CD4-positive, alpha-beta memory T cell (primary cell): ENCODE results near the gene SELE. TPM values are rescaled to one million over a fixed set of nuclear protein-coding genes. Genes with fewer than 3 reads are reported as not detected.
A peak's percentile ranks its signal among the peaks of the same experiment; 100 is the strongest.

Source experiments
- CTCF ChIA-PET: fragments of 350-600 bp; sonication (Branson Sonifier 250); formaldehyde crosslinking; loops from one replicate; lab custom pipeline; 2021; ENCODE audit warnings: inconsistent platforms; ENCODE audit not compliant: partially characterized antibody; lab: Charles Lee
- POLR2A ChIA-PET: fragments of 350-600 bp; sonication (Branson Sonifier 250); formaldehyde crosslinking; loops from one replicate; lab custom pipeline; 2021; ENCODE audit not compliant: partially characterized antibody; lab: Charles Lee
- DNase-seq, 5 donors: peaks; one replicate each; pipeline versions ENCODE4 v3.0.0 to v3.0.0-alpha.2; 2020 to 2022; ENCODE audit warnings: mixed read lengths in 1 of 5
- H3K27ac ChIP-seq: one replicate; pipeline ENCODE4 v1.7.0; 2013; ENCODE audit warnings: low read depth, low read length
- H3K27me3 ChIP-seq: 2 replicates; pipeline ENCODE4 v1.7.0; 2013; ENCODE audit warnings: mild to moderate bottlenecking, low read length, moderate library complexity; ENCODE audit not compliant: insufficient read depth
- H3K36me3 ChIP-seq: 2 replicates; pipeline ENCODE4 v1.7.0; 2013; ENCODE audit warnings: mild to moderate bottlenecking, low read length, moderate library complexity; ENCODE audit not compliant: insufficient read depth
- H3K4me1 ChIP-seq: 2 replicates; pipeline ENCODE4 v1.7.0; 2013; ENCODE audit warnings: mild to moderate bottlenecking, low read length, moderate library complexity; ENCODE audit not compliant: insufficient read depth
- H3K4me3 ChIP-seq, 2 donors: one replicate each; pipeline ENCODE4 v1.7.0; 2013; ENCODE audit warnings: low read length in 2 of 2, mild to moderate bottlenecking in 1 of 2
- H3K9me3 ChIP-seq, 2 donors: one replicate each; pipeline ENCODE4 v1.7.0; 2013; ENCODE audit warnings: low read length in 2 of 2, control low read depth in 1 of 2; ENCODE audit not compliant: control insufficient read depth in 1 of 2
- H3K27ac Mint-ChIP-seq, 7 donors: one replicate each; pipeline ENCODE4 v1.8.0; 2020 to 2021; ENCODE audit warnings: mixed read lengths in 7 of 7, mild to moderate bottlenecking in 6 of 7, inconsistent platforms in 3 of 7, moderate library complexity in 3 of 7
- H3K27me3 Mint-ChIP-seq, 2 donors: one replicate each; pipeline ENCODE4 v1.8.0; 2020 to 2021; ENCODE audit warnings: mixed read lengths in 2 of 2
- H3K36me3 Mint-ChIP-seq, 2 donors: one replicate each; pipeline ENCODE4 v1.8.0; 2020 to 2021; ENCODE audit warnings: mixed read lengths in 2 of 2, inconsistent platforms in 1 of 2, mild to moderate bottlenecking in 1 of 2
- H3K4me1 Mint-ChIP-seq, 4 donors: one replicate each; pipeline ENCODE4 v1.8.0; 2020 to 2021; ENCODE audit warnings: mixed read lengths in 4 of 4, mild to moderate bottlenecking in 1 of 4
- H3K4me3 Mint-ChIP-seq, 8 donors: one replicate each; pipeline ENCODE4 v1.8.0; 2020 to 2021; ENCODE audit warnings: mixed read lengths in 8 of 8, mild to moderate bottlenecking in 7 of 8, moderate library complexity in 6 of 8, inconsistent platforms in 3 of 8
- H3K9me3 Mint-ChIP-seq, 8 donors: one replicate each; pipeline ENCODE4 v1.8.0; 2020 to 2021; ENCODE audit warnings: mixed read lengths in 8 of 8, mild to moderate bottlenecking in 5 of 8, inconsistent platforms in 3 of 8, moderate library complexity in 1 of 8
- intact Hi-C: fragments of 100-400 bp; cut with micrococcal nuclease; formaldehyde crosslinking; loops from one replicate; pipeline ENCODE4 v1.15.1; 2023
- polyA plus RNA-seq, 2 donors: library from polyadenylated mRNA; unstranded; fragments of 300-500 nt; fragmentation: Illumina TruSeq; gene quantifications; one replicate each; pipeline ENCODE4 v1.2.3, GENCODE V29; 2021
- total RNA-seq, 2 experiments: library from RNA; stranded (reverse); gene quantifications; one replicate each; pipeline ENCODE4 v1.2.3, GENCODE V29; 2021

SELE gene
- total and polyA plus RNA-seq, 4 experiments from 2014 or later = not detected

GRCh38 chr1:169699707-169700106 is 34.2 kb downstream of the SELE start:
- Histone ChIP-seq H3K27ac (no peak overlapping the region), H3K27me3 (no peaks in the 10 kb centered on the region), H3K4me3 (no peak overlapping the region), H3K9me3 (no peaks in the 10 kb centered on the region), H3K36me3 (peaks cover 19% of the 10 kb centered on the region), H3K4me1 (peaks cover 100% of the 10 kb centered on the region)
- CTCF ChIA-PET = interaction anchor here (1.9 to 5.5 kb wide), 4 partner anchors 10 to 114 kb away, joined by 10 to 70 read pairs (median 26); partner anchors contain the start of gene F5
- Mint-ChIP-seq H3K4me3 (peak overlapping the region in 7 of 8 donors; percentile 4 to 72 (median 63)), H3K36me3 (peaks cover 67 to 72% of the 10 kb centered on the region in 2 donors), H3K27me3 (no peaks in the 10 kb centered on the region), H3K27ac (peak overlapping the region; percentile 80 to 92 (median 87)), H3K9me3 (no peaks in the 10 kb centered on the region), H3K4me1 (peaks cover 76 to 95% (median 85%) of the 10 kb centered on the region in 4 donors)
- intact Hi-C loops = loop anchor here (10.0 kb wide), 4 partner anchors 215 to 1525 kb away; partner anchors contain the start of genes BLZF1, NME7, SLC19A2 and TIPRL
- DNase-seq = peak in 1 of 5 donors; percentile 36
- POLR2A ChIA-PET = interaction anchor here (0.9 to 12.1 kb wide), 5 partner anchors 7 to 96 kb away, joined by 3 to 248 read pairs (median 8); no protein-coding TSS in a partner anchor

- Mint-ChIP-seq H3K4me3 (peak overlapping the region; percentile 29 to 72 (median 62)), H3K9me3 (no peaks in the 10 kb centered on the region), H3K27me3 (no peaks in the 10 kb centered on the region), H3K4me1 (peaks cover 80 to 95% (median 86%) of the 10 kb centered on the region in 4 donors), H3K27ac (peak overlapping the region; percentile 80 to 92 (median 87)), H3K36me3 (peaks cover 63 to 65% of the 10 kb centered on the region in 2 donors)
- ChIA-PET CTCF (interaction anchor here (1.9 to 5.5 kb wide), 4 partner anchors 11 to 113 kb away, joined by 10 to 70 read pairs (median 26); partner anchors contain the start of gene F5), POLR2A (interaction anchor here (0.7 to 12.1 kb wide), 6 partner anchors 6 to 95 kb away, joined by 3 to 248 read pairs (median 8); no protein-coding TSS in a partner anchor)
- intact Hi-C loops = loop anchor here (10.0 kb wide), 4 partner anchors 214 to 1524 kb away; partner anchors contain the start of genes BLZF1, NME7, SLC19A2 and TIPRL
- Histone ChIP-seq H3K27me3 (no peaks in the 10 kb centered on the region), H3K36me3 (peaks cover 14% of the 10 kb centered on the region), H3K9me3 (no peaks in the 10 kb centered on the region), H3K27ac (no peak overlapping the region), H3K4me3 (no peak overlapping the region), H3K4me1 (peaks cover 100% of the 10 kb centered on the region)
- DNase-seq = no peak
Observed at GRCh38 chr1:169698976-169699375, 34.9 kb downstream of the SELE start.

DNA sequence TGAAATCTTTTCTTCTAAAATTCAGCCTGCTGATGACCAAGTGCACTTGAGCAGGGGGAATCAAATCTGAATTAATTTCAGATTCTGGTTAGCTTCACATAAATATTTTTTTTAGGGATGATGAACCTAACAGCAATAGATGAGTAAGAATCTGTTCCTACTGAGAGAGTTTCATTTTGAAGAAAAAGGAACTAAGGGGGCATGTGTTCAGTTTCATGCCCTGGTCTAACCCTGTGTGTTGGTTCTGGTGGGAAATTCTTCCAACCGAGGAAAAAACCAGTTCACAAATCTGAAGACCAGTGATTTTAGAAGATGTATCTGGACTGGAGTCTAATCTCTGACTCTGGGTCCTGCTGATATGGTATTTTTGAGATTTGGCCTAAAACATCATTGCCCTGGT is 36.1 kb downstream of the SELE start:
- peaks cover 80 to 95% (median 86%) of the 10 kb centered on the region in 4 donors for H3K4me1 Mint-ChIP-seq
- H3K36me3 Mint-ChIP-seq = peaks cover 51 to 53% of the 10 kb centered on the region in 2 donors
- no peaks in the 10 kb centered on the region for H3K27me3 ChIP-seq
- no peaks in the 10 kb centered on the region for H3K9me3 ChIP-seq
- no peaks in the 10 kb centered on the region for H3K27me3 Mint-ChIP-seq
- no peaks in the 10 kb centered on the region for H3K9me3 Mint-ChIP-seq
- peak overlapping the region in 2 of 8 donors; percentile 6 to 18 for H3K4me3 Mint-ChIP-seq
- peak overlapping the region in 5 of 7 donors; percentile 50 to 92 (median 82) for H3K27ac Mint-ChIP-seq
- DNase-seq = no peak
- ChIA-PET CTCF (interaction anchor here (2.2 to 6.9 kb wide), 4 partner anchors 10 to 111 kb away, joined by 9 to 209 read pairs (median 68); partner anchors contain the start of gene F5), POLR2A (interaction anchor here (1.1 to 9.5 kb wide), 5 partner anchors 7 to 96 kb away, joined by 3 to 248 read pairs (median 7); no protein-coding TSS in a partner anchor)
- H3K36me3 ChIP-seq = peaks cover 11% of the 10 kb centered on the region
- no peak overlapping the region for H3K27ac ChIP-seq
- H3K4me1 ChIP-seq = peaks cover 100% of the 10 kb centered on the region
- H3K4me3 ChIP-seq = no peak overlapping the region
- intact Hi-C loops = loop anchor here (10.0 kb wide), 4 partner anchors 213 to 1523 kb away; partner anchors contain the start of genes BLZF1, NME7, SLC19A2 and TIPRL

GRCh38 chr1:169696273-169697100 is 37.4 kb downstream of the SELE start:
- ChIA-PET CTCF (interaction anchor here (0.9 to 6.9 kb wide), 8 partner anchors 11 to 148 kb away, joined by 3 to 209 read pairs (median 6); partner anchors contain the start of gene F5), POLR2A (interaction anchor here (1.1 to 9.5 kb wide), 8 partner anchors 9 to 110 kb away, joined by 3 to 248 read pairs (median 6); partner anchors contain the start of gene F5)
- peaks cover under 1% of the 10 kb centered on the region for H3K36me3 ChIP-seq
- peak overlapping the region; percentile 9 for H3K27ac ChIP-seq
- H3K4me3 Mint-ChIP-seq = peak overlapping the region in 6 of 8 donors; percentile 22 to 81 (median 63)
- H3K4me1 ChIP-seq = peaks cover 99% of the 10 kb centered on the region
- DNase-seq = no peak
- no peak overlapping the region for H3K4me3 ChIP-seq
- no peaks in the 10 kb centered on the region for H3K27me3 Mint-ChIP-seq
- H3K4me1 Mint-ChIP-seq = peaks cover 75 to 95% (median 84%) of the 10 kb centered on the region in 4 donors
- H3K27ac Mint-ChIP-seq = peak overlapping the region in 6 of 7 donors; percentile 52 to 90 (median 74)
- no peaks in the 10 kb centered on the region for H3K9me3 ChIP-seq
- intact Hi-C loops = loop anchor here (10.0 kb wide), 4 partner anchors 212 to 1522 kb away; partner anchors contain the start of genes BLZF1, NME7, SLC19A2 and TIPRL
- H3K27me3 ChIP-seq = no peaks in the 10 kb centered on the region
- no peaks in the 10 kb centered on the region for H3K9me3 Mint-ChIP-seq
- peaks cover 41 to 44% of the 10 kb centered on the region in 2 donors for H3K36me3 Mint-ChIP-seq

DNA sequence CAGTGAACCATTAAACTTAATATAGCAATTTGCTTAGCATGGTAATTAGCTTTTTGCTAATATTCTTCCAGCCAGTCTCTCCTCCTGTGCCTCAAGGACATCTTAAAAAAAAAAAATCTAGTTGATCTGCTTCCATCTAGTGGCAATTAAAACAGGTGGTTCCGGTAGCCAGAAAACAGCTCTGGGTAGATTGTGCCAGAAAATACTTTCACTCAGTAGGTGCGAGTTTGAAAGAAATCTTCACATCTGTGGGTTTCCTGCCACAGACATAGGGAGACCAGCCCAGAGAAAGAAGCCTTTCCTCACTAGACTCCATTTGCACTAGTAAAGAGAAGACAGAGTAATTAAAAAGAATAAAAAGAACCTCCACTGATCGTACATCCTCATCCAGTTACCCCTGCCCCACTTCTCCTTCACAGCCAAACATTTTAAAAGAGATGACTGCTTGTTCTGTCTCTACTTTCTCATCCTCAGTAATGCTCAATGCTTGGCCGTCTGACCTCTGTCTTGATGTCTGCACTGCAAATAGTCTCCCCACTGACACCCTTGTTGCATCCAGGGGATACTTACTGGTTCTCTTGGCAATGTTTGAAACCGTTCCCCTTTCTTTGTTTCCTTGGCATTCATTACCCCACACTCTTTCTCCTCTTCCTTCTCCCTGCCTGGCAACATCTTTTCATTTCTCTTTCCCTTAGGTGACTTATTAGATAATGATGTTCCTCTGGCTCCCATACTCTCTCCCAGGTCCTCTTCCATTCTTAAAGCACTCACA is 39.4 kb downstream of the SELE start:
- Histone ChIP-seq H3K4me1 (peaks cover 99% of the 10 kb centered on the region), H3K27ac (peak overlapping the region; percentile 43)
- H3K9me3 Mint-ChIP-seq = no peaks in the 10 kb centered on the region

More for the DNA sequence above, 39.4 kb downstream of the SELE start:
- Mint-ChIP-seq H3K4me1 (peaks cover 81 to 97% (median 88%) of the 10 kb centered on the region in 4 donors), H3K27ac (peak overlapping the region in 6 of 7 donors; percentile 90 to 95 (median 92)), H3K36me3 (peaks cover 37 to 43% of the 10 kb centered on the region in 2 donors), H3K4me3 (peak overlapping the region; percentile 55 to 83 (median 68)), H3K27me3 (no peaks in the 10 kb centered on the region)
- ChIA-PET CTCF (interaction anchor here (0.8 to 6.9 kb wide), 20 partner anchors 7 to 143 kb away, joined by 3 to 209 read pairs (median 4); partner anchors contain the start of gene F5), POLR2A (interaction anchor here (0.7 to 9.5 kb wide), 18 partner anchors 11 to 144 kb away, joined by 3 to 248 read pairs (median 6); partner anchors contain the start of genes F5 and METTL18)
- no peaks in the 10 kb centered on the region for H3K9me3 ChIP-seq
- intact Hi-C loops = loop anchor here (1.0 to 10.0 kb wide), 9 partner anchors 10 to 1520 kb away; partner anchors contain the start of genes BLZF1, F5, NME7 and SELL
- H3K27me3 ChIP-seq = no peaks in the 10 kb centered on the region
- peak; percentile 76 to 84 (median 79) for DNase-seq
- peaks cover 4% of the 10 kb centered on the region for H3K36me3 ChIP-seq
- no peak overlapping the region for H3K4me3 ChIP-seq
